GM12892 (cell line): ENCODE results near the gene WDR59.

Experiments
- POLR2A ChIP-seq: IDR thresholded peaks from 2 replicates; pipeline ENCODE4 v1.6.1; 2011; ENCODE audit warnings: low read depth, low read length, control low read depth
- TAF1 ChIP-seq: IDR thresholded peaks from 2 replicates; pipeline ENCODE4 v1.6.1; 2011; ENCODE audit warnings: low read depth, mild to moderate bottlenecking, control low read depth, low read length, borderline replicate concordance

GRCh38 chr16:75019007-75019406 lies 34.1 kb upstream of the WDR59 start:
- TF ChIP-seq POLR2A (no peak), TAF1 (no peak)
